GM21576 (cell line): Measurements from ENCODE around the gene WNK2.

Source experiments
- ATAC-seq: cut with Tn5 transposase; IDR thresholded peaks from one replicate; pipeline ENCODE4 v1.9.1; 2021; ENCODE audit warnings: mild to moderate bottlenecking, moderate library complexity; ENCODE audit not compliant: unreplicated experiment

WNK2 gene

DNA sequence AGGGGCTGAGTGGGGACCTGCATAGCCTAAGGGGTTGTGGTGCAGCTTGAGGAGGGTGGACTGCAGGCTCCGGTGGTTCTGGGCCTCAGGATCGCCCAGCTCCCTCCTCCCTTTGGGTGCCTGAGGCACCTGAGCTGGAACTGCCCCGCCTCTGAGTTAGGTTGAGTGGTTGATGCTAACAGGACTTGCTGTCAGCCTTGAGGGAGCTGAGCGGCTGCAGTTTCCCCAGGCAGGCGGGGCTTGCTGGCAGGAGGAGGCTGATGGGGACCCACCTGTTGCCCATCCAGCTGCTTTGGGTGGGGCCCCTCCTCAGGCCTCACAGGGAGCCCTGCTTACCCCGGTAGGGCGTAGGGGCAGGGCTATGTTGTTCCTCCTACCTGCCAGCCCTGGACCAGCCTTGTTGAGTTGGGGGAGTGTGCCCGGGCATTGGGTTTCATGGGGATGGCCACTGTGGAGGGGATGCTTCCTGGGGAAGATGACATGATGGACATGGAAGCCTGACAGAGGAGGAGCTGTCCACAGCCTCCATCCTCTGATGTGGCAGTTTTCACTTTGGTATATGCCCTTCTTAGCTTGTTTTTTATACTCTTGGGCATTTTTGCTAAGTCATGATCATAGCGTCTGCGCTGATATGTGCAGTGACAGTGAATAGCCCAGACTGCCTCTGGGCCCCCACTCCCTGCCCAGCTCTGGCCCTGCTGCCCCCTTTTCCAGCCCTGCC, 14.3 kb downstream of the WNK2 start:
- no peak for ATAC-seq

DNA sequence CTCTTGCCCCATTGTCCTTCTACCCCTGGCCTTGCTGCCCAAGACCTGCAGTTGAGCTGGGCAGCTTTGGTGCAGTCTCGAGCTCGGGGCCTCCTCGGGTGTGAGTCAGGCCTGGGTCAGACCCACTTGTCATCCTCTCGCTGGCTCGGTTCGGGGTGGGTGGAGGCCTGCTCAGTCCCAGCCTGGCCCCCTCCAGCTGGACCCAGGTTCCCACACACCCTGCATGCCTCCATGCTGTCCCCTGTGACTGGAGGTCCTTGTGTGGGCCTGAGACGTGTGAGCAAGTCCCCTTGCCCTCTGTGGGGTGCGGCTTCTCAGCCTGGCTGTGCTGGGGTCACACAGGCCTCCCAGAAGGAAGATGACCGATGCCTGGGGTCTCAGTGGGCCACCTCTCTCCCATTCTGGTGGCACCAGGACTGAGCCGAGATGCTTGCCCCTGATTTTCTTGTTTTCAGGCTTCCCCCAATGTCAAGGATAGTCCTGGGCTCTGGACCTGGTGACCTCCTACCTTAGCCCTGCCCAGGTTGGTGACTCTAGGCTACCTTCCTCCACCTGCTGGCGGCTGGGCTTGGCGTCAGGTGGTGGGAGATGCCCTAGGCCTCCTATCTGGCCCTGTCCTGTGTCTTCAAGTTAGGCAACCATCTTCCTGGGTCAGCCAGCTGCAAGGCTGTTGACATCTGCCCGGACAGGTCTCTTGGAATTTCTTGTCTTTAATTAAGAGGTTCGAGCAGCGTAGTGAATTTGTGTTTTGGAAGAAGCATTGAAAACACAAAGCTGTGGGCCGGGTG, 15.1 kb downstream of the WNK2 start:
- ATAC-seq = no peak

DNA sequence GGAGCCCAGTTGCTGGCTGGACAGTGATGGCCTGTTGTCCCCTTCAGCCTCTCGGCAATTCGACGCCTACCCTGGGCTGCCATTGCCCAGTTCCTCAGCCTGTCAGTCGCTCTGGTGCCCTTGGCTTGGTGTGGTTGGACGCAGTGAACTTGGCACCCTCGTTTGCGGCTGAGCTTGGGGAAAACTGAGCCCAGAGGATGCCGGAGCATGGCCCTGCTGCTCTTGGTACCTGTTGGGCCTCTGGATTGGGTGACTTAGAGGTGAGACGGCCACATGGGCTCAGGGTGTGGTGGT, 16.5 kb downstream of the WNK2 start:
- no peak for ATAC-seq

DNA sequence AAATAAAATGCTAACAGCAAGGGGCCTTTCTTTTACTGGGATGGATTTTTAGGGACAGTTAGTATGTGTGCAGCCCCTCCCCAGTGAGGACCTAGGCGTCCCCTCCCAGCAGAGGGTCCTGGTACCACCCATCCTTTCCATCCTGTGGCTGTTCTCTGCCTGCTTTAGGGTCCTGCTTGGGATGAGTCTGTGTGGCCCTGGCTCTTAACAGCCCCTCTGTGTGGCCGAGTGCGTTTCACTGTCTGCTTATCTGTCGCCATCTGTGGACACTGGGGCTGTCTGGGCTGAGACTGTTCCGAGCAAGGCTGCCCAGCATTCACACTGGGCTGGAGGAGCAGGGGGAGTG, 17.0 kb downstream of the WNK2 start:
- no peak for ATAC-seq

DNA sequence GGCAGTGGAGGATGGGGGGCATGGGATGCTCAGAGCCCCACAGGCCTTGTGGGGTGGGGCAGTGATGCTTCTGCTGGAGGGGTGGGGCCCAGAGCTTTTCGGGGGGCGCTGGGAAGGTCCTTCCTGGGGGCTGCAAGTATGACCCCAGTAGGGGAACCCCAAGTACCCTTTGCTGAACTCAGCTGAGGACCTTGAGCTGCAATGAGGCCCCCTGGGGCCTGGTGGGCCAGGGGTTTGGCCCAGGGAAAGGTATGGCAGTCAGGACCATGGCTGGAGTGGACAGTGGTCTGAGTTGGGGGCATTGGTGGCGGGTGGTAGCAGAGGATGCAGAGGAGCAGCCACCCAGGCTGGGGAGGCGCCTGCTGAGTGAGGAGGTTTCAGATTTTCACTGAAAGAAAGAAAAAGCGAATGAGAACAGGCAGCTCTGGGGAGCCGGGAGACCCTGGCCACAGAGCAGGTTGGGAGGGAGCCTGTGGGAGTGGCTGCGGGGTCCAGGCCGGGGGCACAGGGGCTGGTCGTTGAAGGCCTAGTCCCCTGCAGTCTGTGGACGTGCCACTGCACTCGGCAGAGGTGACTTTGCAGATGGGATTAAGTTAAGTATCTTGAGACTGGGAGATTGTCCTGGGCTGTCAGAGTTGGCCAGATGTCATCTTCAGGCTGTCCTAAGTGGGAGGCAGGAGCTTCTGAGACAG, 19.2 kb downstream of the WNK2 start:
- ATAC-seq = no peak

DNA sequence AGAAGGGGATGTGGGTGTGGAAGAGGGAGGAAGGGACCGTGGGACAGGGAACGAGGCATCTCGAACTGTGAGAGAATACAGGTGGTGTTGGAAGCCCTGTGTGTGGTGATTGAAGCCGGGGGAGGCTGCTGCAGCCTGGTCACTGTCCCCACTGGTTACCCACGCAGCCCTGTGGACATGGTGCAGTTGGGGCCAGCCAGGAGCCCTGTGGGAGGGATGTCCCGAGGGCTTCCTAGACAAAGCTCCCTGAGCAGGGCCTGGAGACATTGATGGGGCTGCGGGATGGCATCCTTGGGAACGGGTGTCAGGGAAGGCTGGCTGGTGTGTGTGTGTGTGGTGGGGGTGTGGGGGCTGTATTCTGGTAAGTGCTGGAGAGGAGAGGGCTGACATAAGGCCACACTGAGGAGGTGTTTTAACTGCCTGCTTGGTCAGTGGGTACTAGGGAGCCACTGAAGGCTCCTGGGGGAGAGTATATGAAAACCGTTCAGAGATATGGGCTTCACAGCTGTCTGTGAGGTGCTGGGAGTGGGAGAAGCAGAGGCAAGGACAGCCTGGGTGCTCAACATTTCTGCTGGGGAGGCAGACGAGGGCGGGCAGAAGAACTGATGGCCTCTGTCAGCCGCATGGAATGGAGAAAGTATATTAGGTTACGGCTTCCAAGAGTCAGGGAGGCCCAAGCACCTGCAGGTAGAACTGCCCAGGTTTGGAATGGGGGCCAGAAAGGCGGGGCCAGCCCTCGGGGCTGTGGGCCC, 20.0 kb downstream of the WNK2 start:
- no peak for ATAC-seq

DNA sequence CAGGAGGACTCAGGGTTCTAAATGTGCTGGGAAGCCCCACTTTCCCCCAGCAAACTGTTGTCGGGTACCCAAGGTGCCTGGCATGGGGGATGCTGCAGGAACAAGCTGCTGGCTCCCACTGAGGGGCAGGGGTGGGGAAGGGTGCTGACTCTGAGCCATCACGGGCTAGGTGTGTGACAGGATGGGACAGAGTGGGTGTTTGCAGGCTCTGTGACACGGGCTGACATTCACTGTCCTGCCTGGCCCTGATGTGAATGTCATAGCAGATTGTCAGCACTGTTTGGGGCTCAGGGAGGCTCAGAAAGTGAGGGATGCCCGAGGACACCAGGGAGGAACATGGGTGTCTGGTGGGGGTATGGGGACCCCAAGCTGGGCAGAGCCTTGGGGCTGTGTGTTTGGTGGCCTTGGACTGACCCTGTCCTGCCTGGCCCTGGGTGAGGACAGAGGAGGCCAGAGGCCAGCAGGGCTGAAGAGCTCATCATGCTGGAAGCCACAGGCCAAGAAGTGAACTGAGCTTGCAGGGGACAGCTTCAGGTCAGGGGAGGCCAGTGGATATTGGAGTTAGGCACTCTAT, 20.6 kb downstream of the WNK2 start:
- ATAC-seq = no peak

DNA sequence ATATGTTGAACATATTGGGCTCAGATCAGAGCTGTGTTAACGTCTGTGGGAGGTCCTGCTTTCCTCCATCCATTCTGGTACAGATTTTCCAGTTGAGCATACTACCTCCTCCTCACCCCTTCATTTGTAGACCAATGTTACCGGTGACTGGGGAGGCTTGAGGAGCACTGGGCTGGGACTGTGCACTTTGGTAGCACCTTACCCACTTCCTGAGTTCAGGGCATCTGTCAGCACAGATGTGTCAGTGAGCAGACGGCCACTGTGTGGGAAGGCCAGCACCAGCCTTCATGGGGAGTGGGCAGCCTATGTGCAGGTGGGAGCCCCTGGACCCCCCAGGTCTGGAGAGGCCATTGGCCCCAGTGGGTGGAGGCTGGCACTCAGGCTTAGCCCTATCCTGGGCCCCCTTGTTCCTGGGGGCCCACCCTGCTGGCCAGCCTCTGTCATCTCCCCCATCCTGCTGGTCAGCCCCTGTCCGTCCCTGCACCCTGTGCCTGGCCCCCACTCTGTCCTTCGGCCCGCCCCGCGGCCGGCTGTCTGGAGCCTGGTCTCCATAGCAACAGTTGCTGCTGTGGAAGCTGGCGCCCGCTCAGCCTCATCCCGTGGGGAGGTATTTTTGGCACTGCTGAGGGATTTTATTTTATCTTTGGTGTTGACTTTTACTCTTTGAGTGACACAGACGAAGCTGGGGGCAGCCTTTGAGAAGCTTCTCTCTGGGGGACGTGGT, 21.3 kb downstream of the WNK2 start:
- no peak for ATAC-seq

DNA sequence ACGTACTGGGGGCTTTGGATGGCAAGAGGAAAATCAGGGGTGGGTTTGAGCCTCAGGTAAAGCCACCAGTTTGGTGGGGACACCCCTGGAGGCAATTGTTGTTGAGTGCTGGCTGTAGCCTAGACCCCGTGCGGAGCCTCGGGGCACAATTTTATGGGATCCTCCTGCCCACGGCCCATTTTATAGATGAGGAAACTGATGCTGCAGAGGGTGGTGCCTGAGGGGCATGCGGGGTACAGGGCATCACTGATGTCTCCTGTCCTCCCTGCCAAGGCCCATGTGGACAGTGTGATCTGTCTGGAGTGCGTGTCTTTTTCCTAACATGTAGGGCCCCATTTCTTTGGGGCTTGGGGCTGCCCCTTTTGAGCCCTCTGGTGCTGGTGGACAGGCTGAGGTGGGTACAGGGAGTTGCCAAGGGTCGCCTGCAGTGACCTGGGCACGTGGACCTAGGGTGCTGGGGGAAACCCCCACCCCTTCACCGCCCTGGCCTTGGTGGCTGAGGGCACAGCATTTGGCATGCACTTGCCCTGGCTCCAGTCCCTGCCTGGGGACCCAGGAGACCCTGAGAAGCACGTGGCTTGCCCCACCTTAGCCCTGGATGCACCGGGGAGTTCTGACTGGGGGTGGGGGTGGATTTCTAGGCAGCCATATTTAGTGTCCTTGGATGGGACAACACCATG, 22.1 kb downstream of the WNK2 start:
- ATAC-seq = no peak

DNA sequence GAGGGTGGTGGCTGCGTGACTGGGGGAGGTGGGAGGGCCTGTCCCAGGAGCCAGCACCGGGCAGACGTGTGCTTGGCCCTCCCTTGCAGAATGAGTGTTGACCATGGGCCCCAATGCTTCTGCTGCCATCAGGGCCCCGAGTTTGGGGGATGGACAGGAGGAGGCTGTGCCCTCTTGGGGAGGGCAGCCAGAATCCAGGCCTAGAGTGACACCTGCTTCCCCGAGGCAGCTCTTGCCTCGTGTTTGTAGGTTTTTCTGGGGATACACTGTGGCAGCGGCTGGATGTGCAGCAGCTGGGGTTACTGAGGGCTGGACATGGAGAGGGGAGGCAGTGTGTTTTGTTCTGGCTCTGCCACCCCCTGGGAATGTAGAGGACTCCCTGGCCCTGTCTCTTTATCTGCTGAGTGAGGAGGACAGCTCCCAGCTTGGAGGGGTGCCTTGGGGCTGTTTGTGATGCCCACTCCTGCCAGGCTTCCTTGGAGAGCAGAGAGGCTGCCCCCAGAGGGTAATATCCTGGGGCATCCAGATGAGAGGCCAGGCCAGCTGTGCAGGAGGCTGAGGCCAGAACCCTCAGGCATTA, 22.7 kb downstream of the WNK2 start:
- ATAC-seq = no peak

DNA sequence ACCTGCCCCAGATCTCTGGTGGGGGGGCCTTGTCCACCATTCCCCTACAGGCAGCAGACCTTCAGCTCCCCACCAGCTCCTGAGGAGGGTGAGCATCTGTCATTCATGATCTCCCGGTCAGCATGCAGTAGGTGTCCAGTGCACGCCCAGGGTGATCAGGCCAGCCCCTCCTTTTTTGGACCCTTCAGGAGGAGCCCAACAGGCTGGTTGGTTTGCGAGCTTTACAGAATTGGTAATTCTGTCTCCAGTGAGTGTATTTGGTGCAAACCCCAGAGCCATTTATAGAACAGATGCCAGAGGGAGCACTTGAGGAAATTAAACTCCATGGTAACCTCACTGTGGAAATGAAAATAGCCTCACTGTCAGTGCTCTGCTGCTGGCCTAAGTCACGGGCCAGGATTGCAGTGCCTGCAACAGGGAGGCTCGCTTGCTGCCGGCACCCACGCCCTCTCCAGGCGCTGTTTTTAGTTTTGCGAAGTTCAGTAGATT, 23.4 kb downstream of the WNK2 start:
- no peak for ATAC-seq

DNA sequence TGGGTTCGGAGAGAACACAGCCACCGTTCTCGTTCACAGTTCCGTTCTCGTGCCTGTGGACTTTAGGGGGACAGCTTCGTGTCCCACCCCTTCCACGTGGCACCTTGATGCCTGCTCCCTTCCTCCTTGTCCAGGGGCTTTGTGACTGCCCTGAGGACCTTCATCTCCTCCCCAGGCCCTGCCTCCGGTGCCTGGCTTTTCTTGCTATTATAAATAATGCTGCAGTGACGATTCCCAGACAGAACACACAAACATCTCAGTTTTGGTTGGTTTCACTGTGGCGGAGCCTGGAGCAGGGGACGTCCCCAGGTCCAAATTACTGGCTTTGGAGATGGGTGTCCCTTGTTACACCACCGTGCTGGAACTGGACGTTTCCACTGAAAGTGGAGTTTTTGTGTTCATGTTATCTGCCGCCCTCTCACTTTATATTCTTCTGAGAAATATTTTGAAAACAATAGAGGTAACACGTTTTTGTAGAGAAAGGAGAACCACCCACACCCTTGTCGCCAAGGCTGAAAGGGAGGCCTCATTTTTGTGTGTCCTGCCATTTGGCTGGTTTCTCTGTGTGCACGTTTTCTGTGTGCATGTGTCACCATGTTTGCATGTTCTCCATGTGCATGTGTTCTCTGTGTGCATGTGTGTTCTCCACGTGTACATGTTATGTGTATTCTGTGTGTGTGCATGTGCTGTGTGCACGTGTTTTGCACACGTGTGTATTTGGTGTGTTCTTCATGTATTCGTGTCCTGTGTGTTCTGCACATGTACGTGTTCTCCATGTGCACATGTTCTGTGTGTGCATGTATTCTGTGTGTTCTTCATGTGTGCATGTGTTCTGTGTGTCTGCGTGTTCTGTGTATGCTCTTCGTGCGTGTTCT, 24.2 kb downstream of the WNK2 start:
- ATAC-seq = no peak

DNA sequence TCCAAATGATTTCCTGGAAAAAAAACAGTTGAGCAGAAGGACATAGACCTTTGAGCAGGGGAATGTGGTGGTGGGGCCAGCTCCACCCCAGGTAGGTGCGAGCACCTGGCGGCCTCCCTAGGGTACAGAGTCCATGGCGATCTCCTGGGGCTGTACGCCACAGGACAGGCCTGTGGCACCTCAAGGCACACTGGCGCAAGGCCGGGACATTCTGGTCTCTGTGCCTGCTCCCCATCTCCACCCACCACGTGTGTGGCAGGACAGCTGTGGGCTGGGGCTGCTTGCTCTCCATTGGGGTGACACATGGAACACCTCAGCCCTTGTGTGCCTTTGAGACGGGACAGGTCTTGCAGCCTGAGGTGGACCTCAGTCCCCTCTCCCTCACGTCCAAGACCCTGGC, 25.2 kb downstream of the WNK2 start:
- no peak for ATAC-seq

DNA sequence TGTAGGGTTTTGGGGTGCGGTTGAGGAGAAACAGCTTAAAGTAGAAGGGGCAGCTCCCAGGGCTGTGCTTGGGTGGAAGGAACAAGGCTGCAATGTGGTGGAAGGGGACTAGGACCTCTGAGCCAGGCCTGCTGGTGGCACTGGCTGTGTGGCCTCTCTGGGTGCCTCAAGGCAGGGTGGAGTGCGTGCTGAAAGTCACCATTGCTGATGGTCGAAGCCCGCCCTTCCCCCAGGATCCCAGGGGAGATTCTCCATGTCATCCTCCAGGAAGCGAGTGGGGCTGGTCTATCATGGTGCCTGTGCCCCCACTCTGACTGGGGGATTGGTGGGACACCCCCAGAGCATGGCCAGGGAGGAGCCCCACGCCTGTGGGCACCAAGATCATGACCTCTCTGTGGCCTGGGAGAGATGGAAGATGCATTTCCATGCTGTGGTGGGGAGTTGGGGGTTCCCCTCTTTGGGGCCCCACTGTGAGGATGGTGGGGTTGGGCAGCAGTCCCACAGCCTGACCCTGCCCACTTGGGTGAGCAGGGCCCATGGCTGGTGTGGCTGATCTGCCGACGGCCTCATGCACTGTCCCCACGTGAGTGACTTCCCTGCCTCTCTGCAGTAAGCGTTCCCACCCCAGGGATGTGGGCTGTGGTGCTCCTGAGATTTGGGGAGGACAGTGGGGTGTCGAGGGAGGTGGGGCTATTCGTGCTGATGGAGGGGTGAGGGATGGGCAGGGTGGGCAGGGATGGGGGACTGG, 25.8 kb downstream of the WNK2 start:
- no peak for ATAC-seq

DNA sequence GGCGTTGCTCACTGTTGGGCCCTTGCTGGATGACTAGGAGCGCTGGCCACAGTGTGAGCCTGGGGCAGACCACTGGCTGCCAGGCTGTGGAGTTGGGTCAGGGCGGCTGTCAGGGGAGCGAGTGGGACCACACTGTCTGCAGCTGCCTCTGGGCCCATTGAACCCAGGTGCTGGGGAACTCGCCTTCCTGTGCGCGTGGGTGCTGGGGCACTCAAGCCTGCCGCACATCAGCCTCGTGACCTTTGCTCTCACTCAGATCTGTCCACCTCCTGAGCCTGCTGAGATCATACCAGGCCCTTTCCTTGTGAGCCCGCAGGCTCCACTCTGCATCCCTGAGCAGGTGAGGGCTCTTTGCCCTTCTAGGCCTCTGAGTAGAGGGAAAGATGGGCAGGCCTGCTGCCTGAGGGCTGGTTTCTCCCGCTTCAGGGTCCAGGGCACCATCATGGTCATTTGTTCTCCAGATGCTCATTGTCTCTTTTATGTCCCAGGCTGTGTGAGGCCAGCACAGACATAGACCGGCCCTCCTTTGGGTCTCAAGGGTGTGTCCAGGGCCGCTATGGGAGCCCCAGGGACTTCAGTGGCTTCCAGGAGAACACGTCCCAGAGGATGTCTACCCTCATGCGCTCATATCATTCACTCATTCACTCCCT, 26.5 kb downstream of the WNK2 start:
- no peak for ATAC-seq

DNA sequence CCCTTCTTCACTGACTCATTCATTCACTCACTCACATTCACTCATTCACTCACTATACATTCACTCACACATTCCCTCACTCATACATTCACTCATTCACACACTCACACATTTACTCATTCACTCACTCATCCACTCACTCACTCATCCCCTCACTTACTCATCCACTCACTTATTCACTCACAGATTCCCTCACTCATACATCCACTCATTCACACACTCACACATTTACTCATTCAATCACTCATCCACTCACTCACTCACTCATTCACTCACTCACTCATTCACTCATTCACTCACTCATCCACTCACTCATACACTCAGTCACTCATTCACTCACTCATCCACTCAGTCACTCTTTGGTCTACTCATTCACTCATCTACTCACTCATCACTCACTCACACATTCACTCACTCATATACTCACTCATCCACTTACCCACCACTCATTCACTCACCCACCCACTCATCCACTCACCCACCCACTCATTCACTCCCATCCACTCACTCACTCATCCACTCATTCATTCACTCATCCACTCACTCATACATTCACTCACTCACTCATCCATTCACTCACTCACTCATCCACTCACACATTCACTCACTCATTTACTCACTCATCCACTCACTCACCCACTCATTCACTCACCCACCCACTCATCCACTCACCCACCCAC, 27.2 kb downstream of the WNK2 start:
- ATAC-seq = no peak

DNA sequence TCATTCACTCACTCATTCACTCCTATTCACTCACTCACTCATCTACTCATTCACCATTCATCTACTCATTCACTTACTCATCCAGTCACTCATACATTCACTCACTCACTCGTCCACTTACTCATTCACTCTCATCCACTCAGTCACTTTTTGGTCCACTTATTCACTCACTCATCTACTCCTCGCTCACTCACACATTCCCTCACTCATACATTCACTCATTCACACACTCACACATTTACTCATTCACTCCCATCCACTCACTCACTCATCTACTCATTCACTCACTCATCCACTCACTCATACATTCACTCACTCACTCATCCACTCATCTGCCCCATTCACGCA, 27.7 kb downstream of the WNK2 start:
- ATAC-seq = no peak
